NCI-H187 (cell line): Measurements from ENCODE around the gene IPO4.

Source experiments
- DNase-seq, 2 experiments: peaks; one replicate each; lab custom pipeline; 2025; lab: John Stamatoyannopoulos, UW

IPO4 gene

DNA sequence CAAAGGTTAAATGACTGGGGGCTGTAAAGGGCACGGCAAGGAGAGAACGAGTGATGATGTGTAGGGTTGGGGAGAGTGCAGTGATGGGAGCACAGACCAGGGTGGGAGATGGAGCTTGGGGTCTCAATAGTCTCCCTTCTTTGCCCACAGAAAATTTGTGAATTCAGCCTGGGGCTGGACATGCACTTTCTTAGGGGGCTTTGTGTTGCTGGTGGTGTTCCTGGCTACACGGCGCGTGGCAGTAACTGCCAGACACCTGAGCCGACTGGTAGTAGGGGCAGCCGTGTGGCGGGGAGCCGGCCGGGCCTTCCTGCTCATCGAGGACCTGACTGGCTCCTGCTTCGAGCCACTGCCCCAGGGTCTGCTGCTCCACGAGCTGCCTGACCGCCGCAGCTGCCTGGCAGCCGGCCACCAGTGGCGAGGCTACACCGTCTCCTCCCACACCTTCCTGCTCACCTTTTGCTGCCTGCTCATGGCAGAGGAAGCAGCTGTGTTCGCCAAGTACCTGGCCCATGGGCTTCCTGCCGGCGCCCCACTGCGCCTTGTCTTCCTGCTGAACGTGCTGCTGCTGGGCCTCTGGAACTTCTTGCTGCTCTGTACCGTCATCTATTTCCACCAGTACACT is 56.4 kb downstream of the IPO4 start:
- DNase-seq = no peak

DNA sequence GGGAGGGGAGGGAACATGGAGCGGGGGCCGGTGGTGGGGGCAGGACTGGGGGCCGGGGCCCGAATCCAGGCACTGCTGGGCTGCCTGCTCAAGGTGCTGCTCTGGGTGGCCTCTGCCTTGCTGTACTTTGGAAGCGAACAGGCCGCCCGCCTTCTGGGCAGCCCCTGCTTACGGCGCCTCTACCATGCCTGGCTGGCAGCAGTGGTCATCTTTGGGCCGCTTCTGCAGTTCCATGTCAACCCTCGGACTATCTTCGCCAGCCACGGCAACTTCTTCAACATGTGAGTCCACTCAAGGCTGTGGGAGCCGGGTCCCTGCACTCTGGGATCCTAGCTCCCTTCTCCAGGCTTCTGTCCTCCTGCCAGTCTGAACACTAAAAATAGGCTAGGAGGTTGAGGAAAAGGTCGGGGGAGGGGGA is 57.1 kb downstream of the IPO4 start:
- no peak for DNase-seq

DNA sequence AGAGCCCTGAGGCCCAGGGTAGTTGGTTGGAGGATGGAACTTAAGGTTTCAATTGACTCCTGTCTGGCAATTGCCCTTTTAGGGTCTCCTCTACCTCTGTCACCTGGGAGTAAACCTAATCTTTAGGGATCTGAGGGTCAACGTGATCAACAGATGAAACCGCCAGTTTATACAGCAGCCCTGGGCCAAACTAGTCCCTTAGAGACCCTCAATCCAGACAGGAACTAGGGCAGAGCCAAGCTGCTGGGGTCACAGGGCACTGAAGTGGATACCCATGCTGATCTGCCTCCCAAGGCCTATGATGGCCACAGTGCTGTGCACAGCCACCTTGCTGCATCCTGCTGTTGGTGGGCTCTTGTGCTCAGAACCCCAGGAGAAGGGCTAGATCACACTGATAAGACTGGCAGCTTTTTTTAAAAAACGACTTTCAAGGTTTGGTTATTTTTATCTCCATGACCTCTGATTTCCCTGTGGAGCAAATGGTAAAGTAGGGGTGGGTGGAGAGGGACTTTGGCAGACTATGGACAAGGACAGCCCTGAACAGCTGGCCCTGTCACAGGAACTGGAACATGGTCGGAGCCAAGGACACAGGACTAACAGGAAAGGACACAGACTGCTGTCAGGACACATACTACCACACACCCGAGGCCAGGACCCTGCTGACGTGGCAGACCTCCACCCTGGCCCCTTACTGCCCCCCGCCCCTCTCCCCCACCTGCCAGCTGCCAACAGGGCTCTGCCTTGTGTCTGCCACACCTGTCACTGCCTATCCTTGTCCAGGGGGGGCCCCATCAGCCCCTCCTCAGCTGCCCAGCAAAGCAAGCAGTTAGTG is 57.7 kb downstream of the IPO4 start:
- DNase-seq = no peak

DNA sequence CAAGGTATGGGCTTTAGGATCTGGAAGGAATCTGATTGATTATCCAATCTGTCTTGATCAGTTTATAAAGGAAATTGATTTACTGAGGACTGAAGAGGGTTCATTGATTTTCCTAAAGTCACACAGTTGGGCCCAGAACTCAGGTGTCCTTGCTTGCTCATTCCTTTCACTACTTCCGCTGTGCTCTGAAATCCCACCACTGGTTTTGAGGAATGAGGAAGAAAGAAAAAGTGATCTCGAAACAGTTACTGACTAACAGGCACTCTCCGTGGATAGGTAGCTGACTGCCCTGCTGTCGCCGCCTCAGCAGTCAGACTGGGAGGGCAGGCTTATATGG is 58.3 kb downstream of the IPO4 start, which contains the start of gene FITM1:
FITM1 (plus strand) TSS at position 280 of the 337 bp plus-strand sequence. CDS start 905 bp downstream, outside the sequence.
- DNase-seq = no peak
